CD4-positive, alpha-beta T cell (primary cell): ENCODE measurements around the gene CDK5RAP1. TPM values are rescaled to one million over a fixed set of nuclear protein-coding genes. Genes with fewer than 3 reads are reported as not detected.
"Not testable (repeated sequence)": the region's sequence is repeated elsewhere in the genome, so short reads cannot be mapped to it uniquely, and the experiment has no call there.

Experiments
- ATAC-seq: fragments of 200-7000 bp; cut with Tn5 transposase; one replicate; pipeline ENCODE4 v1.10.0; 2022; ENCODE audit warnings: mild to moderate bottlenecking; ENCODE audit not compliant: poor library complexity
- CTCF ChIA-PET: fragments of 350-600 bp; sonication (Branson Sonifier 250); formaldehyde crosslinking; loops from one replicate; lab custom pipeline; 2021; ENCODE audit warnings: antibody characterized with exemption, inconsistent platforms; lab: Charles Lee
- POLR2A ChIA-PET: fragments of 350-600 bp; sonication (Branson Sonifier 250); formaldehyde crosslinking; loops from one replicate; lab custom pipeline; 2021; ENCODE audit warnings: antibody characterized with exemption, inconsistent platforms; lab: Charles Lee
- DNase-seq, 14 experiments: peaks; one replicate each; pipeline ENCODE4 v3.0.0-alpha.2; 2013 to 2020; ENCODE audit warnings: mixed read lengths in 2 of 14
- H3K27ac ChIP-seq, 2 donors: one replicate each; pipeline versions ENCODE4 v1.5.1 to v1.7.0; 2013; ENCODE audit warnings: low read length in 2 of 2, low read depth in 1 of 2, mild to moderate bottlenecking in 1 of 2
- H3K27me3 ChIP-seq, 2 experiments: 1 replicate in 1 of 2; 2 replicates in 1 of 2; pipeline versions ENCODE4 v1.6.1 to v1.7.0; 2013; ENCODE audit warnings: low read length in 2 of 2, control low read depth in 1 of 2, mild to moderate bottlenecking in 1 of 2, moderate library complexity in 1 of 2; ENCODE audit not compliant: insufficient read depth in 2 of 2, control insufficient read depth in 1 of 2
- H3K36me3 ChIP-seq: one replicate; pipeline ENCODE4 v1.6.1; 2013; ENCODE audit warnings: low read length, control low read depth; ENCODE audit not compliant: insufficient read depth
- H3K4me1 ChIP-seq: one replicate; pipeline ENCODE4 v1.6.1; 2013; ENCODE audit warnings: low read length, control low read depth; ENCODE audit not compliant: insufficient read depth
- H3K4me3 ChIP-seq: one replicate; pipeline ENCODE4 v1.5.1; 2013; ENCODE audit warnings: mild to moderate bottlenecking, low read length, moderate library complexity
- H3K9me3 ChIP-seq, 2 experiments: 1 replicate in 1 of 2; 2 replicates in 1 of 2; pipeline versions ENCODE4 v1.6.1 to v1.7.0; 2013; ENCODE audit warnings: low read length in 2 of 2, mild to moderate bottlenecking in 2 of 2, control low read depth in 1 of 2, moderate library complexity in 1 of 2; ENCODE audit not compliant: control insufficient read depth in 1 of 2, insufficient read depth in 1 of 2
- H3K27ac Mint-ChIP-seq: one replicate; pipeline ENCODE4 v1.8.0; 2020; ENCODE audit warnings: mixed read lengths
- H3K27me3 Mint-ChIP-seq: one replicate; pipeline ENCODE4 v1.8.0; 2021; ENCODE audit warnings: mixed read lengths
- H3K36me3 Mint-ChIP-seq: one replicate; pipeline ENCODE4 v1.8.0; 2021; ENCODE audit warnings: low read depth, mixed read lengths
- H3K4me1 Mint-ChIP-seq: one replicate; pipeline ENCODE4 v1.8.0; 2021; ENCODE audit warnings: low read depth, mixed read lengths
- H3K4me3 Mint-ChIP-seq: one replicate; pipeline ENCODE4 v1.8.0; 2020; ENCODE audit warnings: mild to moderate bottlenecking, mixed read lengths
- H3K9me3 Mint-ChIP-seq: one replicate; pipeline ENCODE4 v1.8.0; 2020; ENCODE audit warnings: mixed read lengths
- intact Hi-C, 2 experiments: fragments of 100-400 bp; cut with DNase I in 1 of 2; cut with micrococcal nuclease in 1 of 2; formaldehyde crosslinking; loops; one replicate each; pipeline versions ENCODE4 v1.15.1 to v1.9.0; 2023 to 2025; cut with DNase I, micrococcal nuclease
- total RNA-seq, 174 experiments: library from RNA in 2 of 174; stranded (reverse) in 2 of 174; gene quantifications; one replicate each; pipeline ENCODE4 v1.2.3 and lab custom pipeline; 2021 to 2026
- TF ChIP-seq, protein P1 (sequence below): fragments of 200-600 bp; IDR thresholded peaks from one replicate; pipeline ENCODE4 v1.8.0; 2022; ENCODE audit warnings: antibody characterized with exemption, mild to moderate bottlenecking

The CDK5RAP1 gene
- total RNA-seq, 2 experiments from 2014 or later, result 59.7 to 63.0 TPM

DNA sequence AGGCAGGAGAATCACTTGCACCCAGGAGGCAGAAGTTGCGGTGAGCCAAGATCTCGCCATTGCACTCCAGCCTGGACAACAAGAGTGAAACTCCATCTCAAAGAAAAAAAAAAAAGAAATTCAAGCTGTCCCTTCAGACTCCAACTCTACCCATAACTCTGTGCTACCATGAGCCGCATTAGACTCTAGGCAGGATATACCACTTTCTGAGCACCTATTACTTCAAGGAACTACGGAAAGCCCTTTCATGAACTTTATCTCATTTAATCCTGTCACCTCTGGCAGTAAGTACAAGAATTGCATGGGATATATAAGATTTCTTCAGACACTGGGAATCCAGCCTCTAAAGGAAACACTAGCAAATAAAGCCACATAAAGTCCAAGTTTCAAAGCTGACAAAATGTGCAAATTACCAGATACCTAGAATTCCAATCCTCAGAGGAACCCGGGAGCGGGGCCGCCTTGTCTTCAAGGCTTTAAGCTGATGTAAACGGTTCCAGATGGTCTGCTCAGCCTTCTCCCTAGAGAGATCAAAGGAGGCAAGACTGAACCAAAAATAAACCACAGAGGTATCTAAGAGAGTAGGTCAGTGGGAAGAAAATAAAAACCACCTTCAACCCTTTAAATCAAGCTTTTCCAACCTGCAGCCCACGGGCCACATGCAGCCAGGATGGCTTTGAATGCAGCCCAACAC lies 9.4 kb downstream of the CDK5RAP1 start:
- Histone ChIP-seq H3K36me3 (peaks cover 69% of the 10 kb centered on the region), H3K4me3 (no peak overlapping the region), H3K4me1 (peaks cover 6% of the 10 kb centered on the region), H3K27me3 (no peaks in the 10 kb centered on the region), H3K9me3 (no peaks in the 10 kb centered on the region), H3K27ac (no peak overlapping the region)
- Mint-ChIP-seq H3K27me3 (no peaks in the 10 kb centered on the region), H3K9me3 (no peaks in the 10 kb centered on the region), H3K4me3 (no peak overlapping the region), H3K36me3 (peaks cover 83% of the 10 kb centered on the region), H3K4me1 (peaks cover 14% of the 10 kb centered on the region), H3K27ac (no peak overlapping the region)
- ChIA-PET POLR2A (no interaction called here), CTCF (no interaction called here)
- DNase-seq (no peak), ATAC-seq (no peak)
- intact Hi-C loops, result no loop called here
- TF ChIP-seq, protein P1, sequence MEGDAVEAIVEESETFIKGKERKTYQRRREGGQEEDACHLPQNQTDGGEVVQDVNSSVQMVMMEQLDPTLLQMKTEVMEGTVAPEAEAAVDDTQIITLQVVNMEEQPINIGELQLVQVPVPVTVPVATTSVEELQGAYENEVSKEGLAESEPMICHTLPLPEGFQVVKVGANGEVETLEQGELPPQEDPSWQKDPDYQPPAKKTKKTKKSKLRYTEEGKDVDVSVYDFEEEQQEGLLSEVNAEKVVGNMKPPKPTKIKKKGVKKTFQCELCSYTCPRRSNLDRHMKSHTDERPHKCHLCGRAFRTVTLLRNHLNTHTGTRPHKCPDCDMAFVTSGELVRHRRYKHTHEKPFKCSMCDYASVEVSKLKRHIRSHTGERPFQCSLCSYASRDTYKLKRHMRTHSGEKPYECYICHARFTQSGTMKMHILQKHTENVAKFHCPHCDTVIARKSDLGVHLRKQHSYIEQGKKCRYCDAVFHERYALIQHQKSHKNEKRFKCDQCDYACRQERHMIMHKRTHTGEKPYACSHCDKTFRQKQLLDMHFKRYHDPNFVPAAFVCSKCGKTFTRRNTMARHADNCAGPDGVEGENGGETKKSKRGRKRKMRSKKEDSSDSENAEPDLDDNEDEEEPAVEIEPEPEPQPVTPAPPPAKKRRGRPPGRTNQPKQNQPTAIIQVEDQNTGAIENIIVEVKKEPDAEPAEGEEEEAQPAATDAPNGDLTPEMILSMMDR, result no peak

DNA sequence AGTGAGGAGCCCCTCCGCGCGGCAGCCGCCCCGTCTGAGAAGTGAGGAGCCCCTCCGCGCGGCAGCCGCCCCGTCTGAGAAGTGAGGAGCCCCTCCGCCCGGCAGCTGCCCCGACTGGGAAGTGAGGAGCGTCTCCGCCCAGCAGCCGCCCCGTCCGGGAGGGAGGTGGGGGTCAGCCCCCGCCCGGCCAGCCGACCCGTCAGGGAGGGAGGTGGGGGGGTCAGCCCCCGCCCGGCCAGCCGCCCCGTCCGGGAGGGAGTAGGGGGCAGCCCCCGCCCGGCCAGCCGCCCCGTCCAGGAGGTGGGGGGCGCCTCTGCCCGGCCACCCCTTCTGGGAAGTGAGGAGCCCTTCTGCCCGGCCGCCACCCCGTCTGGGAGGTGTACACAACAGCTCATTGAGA lies 12.0 kb downstream of the CDK5RAP1 start:
- H3K4me1 Mint-ChIP-seq, H3K4me3 Mint-ChIP-seq, H3K4me1 ChIP-seq, H3K9me3 Mint-ChIP-seq, DNase-seq, H3K27ac Mint-ChIP-seq, H3K27ac ChIP-seq, H3K4me3 ChIP-seq, H3K9me3 ChIP-seq, POLR2A ChIA-PET, intact Hi-C loops, CTCF ChIA-PET, H3K27me3 ChIP-seq, ATAC-seq, H3K27me3 Mint-ChIP-seq: not testable (repeated sequence)
- H3K36me3 ChIP-seq, result peaks cover 69% of the 10 kb centered on the region
- H3K36me3 Mint-ChIP-seq, result peaks cover 84% of the 10 kb centered on the region

DNA sequence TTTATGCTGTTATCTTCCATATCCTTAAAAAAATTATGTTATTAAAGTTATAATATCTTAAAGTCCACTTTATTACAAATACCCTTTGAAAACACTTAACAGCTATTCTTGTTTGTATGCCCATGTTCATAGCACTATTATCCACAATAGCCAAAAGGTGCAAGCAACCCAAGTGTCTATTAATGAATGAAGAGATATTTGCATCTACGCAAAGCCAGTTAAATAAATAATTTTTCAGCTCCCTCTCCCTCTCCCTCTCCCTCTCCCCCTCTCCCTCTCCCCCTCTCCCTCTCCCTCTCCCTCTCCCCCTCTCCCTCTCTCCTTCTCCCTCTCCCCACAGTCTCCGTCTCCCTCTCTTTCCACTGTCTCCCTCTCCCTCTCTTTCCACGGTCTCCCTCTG lies 13.1 kb downstream of the CDK5RAP1 start:
- DNase-seq (no peak), ATAC-seq (no peak)
- ChIA-PET CTCF (no interaction called here), POLR2A (interaction anchor here (0.7 kb wide), 1 partner anchor 37 kb away, joined by 4 read pairs; no protein-coding TSS in a partner anchor)
- Mint-ChIP-seq H3K36me3 (peaks cover 78% of the 10 kb centered on the region), H3K27ac (no peak overlapping the region), H3K9me3 (no peaks in the 10 kb centered on the region), H3K27me3 (no peaks in the 10 kb centered on the region), H3K4me1 (peaks cover under 1% of the 10 kb centered on the region), H3K4me3 (no peak overlapping the region)
- intact Hi-C loops, result no loop called here
- no peaks in the 10 kb centered on the region for H3K9me3 ChIP-seq
- peaks cover 65% of the 10 kb centered on the region for H3K36me3 ChIP-seq
- no peak overlapping the region for H3K27ac ChIP-seq
- H3K4me3 ChIP-seq, result no peak overlapping the region
- no peaks in the 10 kb centered on the region for H3K4me1 ChIP-seq
- H3K27me3 ChIP-seq, result no peaks in the 10 kb centered on the region
- TF ChIP-seq, protein P1, result no peak

DNA sequence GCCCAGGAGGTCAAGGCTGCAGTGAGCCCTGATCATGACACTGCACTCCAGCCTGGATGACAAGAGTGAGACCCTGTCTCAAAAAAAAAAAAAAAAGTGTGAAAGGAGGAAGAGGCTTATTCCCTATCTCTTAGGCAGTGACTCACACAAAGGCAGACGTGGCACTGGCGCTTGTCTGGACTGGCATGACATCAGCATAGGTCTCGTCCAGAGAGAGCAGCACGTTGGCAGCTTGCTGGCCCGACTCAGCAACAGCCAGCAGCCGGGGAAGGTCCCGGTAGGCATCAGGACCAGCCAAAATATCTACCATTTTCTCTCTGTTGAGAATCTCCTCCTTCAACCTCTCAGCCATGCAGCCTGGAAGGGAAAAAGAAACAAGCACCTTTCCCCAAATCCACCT lies 14.1 kb downstream of the CDK5RAP1 start:
- POLR2A ChIA-PET, result interaction anchor here (0.6 kb wide), 1 partner anchor 223 kb away, joined by 3 read pairs; no protein-coding TSS in a partner anchor
- CTCF ChIA-PET, result no interaction called here
- Mint-ChIP-seq H3K27ac (no peak overlapping the region), H3K4me1 (no peaks in the 10 kb centered on the region), H3K4me3 (no peak overlapping the region), H3K36me3 (peaks cover 69% of the 10 kb centered on the region), H3K9me3 (no peaks in the 10 kb centered on the region), H3K27me3 (no peaks in the 10 kb centered on the region)
- no peaks in the 10 kb centered on the region for H3K27me3 ChIP-seq
- intact Hi-C loops, result no loop called here
- peaks cover 64% of the 10 kb centered on the region for H3K36me3 ChIP-seq
- no peak overlapping the region for H3K27ac ChIP-seq
- no peak overlapping the region for H3K4me3 ChIP-seq
- no peaks in the 10 kb centered on the region for H3K9me3 ChIP-seq
- TF ChIP-seq, protein P1, result no peak
- no peaks in the 10 kb centered on the region for H3K4me1 ChIP-seq
- ATAC-seq (no peak), DNase-seq (no peak)
